H54 (cell line): ENCODE data around the gene TMEM236.

ENCODE experiments used
- DNase-seq: peaks from one replicate; pipeline ENCODE4 v3.0.0; 2011; ENCODE audit warnings: low spot score, mixed read lengths; ENCODE audit not compliant: insufficient read length
- FAIRE-seq: peaks from 3 replicates; lab custom pipeline; 2011; peaks lifted over from hg19 to GRCh38; lab: Jason Lieb, UNC
- POLR2A ChIP-seq: IDR thresholded peaks from 2 replicates; pipeline ENCODE4 v1.6.1; 2011; ENCODE audit warnings: low read depth, mild to moderate bottlenecking, low read length

Gene TMEM236

GRCh38 chr10:17731331-17732020 is 20.5 kb upstream of the TMEM236 start:
- DNase-seq (no peak), FAIRE-seq (no peak)
- no peak for TF ChIP-seq POLR2A

DNA sequence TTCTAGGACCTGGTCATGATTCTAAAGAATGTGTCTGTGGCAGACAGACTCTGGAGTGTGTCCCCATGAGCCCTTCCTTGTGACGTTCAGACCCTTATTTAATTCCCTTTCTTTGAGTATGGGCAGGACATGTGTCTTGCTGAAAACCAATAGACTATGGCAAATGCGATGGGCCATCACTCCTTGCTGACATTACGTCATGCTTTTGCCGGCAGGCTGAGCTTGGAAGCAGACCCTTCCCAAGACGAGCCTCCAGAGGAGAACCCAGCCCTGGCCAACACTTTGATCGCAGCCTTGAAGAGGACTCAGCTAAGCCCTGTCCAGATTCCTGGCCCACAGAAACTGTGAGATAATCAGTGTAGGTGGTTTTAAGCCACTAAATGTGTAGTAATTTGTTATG is 18.4 kb upstream of the TMEM236 start:
- TF ChIP-seq POLR2A: no peak
- FAIRE-seq: no peak
- DNase-seq: no peak

GRCh38 chr10:17734432-17735080 is 17.4 kb upstream of the TMEM236 start:
- DNase-seq: no peak
- no peak for FAIRE-seq
- TF ChIP-seq POLR2A: no peak

DNA sequence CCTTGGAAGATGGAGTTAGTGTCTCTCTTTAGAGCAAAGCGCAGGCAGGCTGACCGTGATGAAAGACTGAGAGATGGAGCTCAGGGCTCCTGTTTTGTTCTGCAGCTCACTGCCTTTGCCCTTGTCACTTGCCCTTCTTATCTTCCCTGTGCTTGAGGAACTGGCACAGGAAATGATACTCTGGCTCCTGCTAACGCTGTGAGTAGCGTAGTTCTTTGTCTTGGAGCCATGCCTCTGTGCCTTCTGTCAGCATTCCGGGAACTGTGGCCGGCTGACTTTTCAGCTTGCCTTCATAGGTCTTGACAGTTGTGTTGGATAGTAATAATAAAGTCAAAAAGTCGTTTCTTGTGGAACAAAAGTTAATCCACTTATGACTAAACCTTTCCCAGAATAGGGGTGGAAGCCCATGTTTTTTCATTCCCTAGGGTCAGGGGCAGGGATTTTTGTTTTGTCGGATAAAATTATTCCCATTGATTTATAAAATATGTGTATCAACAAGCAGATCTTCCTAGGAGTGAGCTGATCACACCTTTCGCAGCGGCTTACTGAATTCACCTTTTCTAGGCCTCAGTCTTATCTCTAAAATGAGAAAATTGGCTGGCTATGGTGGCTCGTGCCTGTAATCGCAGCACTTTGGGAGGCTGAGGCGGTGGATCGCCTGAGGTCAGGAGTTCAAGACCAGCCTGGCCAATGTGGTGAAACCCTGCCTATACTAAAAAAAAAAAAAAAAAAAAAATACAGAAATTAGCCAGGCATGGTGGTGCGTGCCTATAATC is 16.6 kb upstream of the TMEM236 start:
- no peak for TF ChIP-seq POLR2A
- DNase-seq: no peak
- FAIRE-seq: no peak

- no peak for DNase-seq
- no peak for FAIRE-seq
- no peak for TF ChIP-seq POLR2A
Observed at GRCh38 chr10:17736223-17736622, 15.8 kb upstream of the TMEM236 start.

- FAIRE-seq (peak; percentile 6), DNase-seq (no peak)
- no peak for TF ChIP-seq POLR2A
Observed at GRCh38 chr10:17737027-17737965, 14.7 kb upstream of the TMEM236 start.

DNA sequence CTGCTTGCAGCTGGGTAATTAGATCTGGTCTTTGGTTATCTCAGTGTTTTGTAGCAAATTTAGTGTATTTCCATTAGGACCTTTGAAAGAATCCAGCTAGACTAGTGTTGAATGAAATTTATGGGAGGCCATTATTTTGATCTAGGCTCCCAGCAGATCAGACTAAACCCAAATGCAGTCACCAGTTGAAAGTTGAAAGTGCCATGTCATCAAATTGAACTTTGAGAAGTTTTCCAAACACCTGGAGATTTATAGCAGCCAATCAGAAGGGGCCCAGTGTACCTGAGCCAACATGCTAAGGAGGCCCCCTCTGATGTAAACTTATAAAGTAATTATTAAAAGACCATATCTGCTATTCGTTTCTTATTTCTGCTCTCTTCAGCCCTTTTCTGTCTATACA is 11.3 kb upstream of the TMEM236 start:
- FAIRE-seq: no peak
- no peak for DNase-seq
- no peak for TF ChIP-seq POLR2A

DNA sequence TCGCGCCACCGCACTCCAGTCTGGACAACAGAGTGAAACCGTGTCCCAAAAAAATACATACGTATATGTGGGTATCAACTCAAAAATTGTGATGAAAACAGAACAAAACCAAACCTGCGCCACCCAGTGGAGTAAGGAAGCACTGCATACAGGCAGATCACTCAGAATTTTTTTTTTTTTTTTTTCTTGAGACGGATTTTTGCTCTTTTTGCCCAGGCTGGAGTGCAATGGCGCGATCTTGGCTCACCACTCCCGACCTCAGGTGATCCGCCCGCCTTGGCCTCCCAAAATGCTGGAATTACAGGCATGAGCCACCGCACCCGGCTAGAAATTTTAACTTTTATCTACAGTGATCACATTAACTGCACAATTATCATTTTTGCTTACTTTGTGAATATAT is 9.1 kb upstream of the TMEM236 start:
- no peak for TF ChIP-seq POLR2A
- FAIRE-seq (peak; percentile 23), DNase-seq (no peak)

DNA sequence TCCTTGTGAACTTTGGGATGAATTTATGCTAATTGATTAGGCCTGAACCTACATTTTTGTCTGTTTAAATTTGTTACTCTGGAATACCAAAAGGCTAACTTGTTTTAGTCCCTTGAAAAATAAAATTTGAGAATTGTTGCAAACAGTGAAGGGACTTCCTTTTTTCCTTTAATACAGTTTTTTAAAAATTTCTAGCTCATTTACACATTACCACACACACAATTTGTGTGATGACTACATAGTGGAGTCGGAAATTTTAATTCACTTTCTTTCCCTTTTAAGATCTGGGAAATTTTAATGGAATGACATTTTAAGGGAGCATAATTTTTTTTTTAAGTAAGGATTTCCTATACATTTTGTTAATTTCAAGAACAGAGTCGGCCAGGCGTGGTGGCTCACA is 8.6 kb upstream of the TMEM236 start:
- FAIRE-seq: no peak
- TF ChIP-seq POLR2A: no peak
- DNase-seq: no peak

- no peak for DNase-seq
- FAIRE-seq: no peak
- no peak for TF ChIP-seq POLR2A
Observed at GRCh38 chr10:17744341-17744861, 7.6 kb upstream of the TMEM236 start.

- TF ChIP-seq POLR2A: no peak
- DNase-seq (no peak), FAIRE-seq (no peak)
Observed at GRCh38 chr10:17747883-17748550, 4.0 kb upstream of the TMEM236 start.

- TF ChIP-seq POLR2A: no peak
- FAIRE-seq (no peak), DNase-seq (no peak)
Observed at GRCh38 chr10:17749890-17750289, 2.1 kb upstream of the TMEM236 start.
